Gastrocnemius medialis (tissue), 4 donors: Measurements from ENCODE around the gene CLEC11A. TPM values are rescaled to one million over a fixed set of nuclear protein-coding genes. Genes with fewer than 3 reads are reported as not detected.

Source experiments
- ATAC-seq, 2 donors: fragments of 150-250 bp; one replicate each; pipeline ENCODE4 v1.9.1; 2016
- DNase-seq, 2 donors: peaks; one replicate each; pipeline ENCODE4 v3.0.0-alpha.2; 2019
- H3K27ac ChIP-seq, 4 donors: fragments of 200-600 bp; sonication (generic); 1 replicate in 1 of 4; 2 replicates in 3 of 4; pipeline ENCODE4 v1.5.1; 2016 to 2018; ENCODE audit warnings: mild to moderate bottlenecking in 2 of 4, moderate library complexity in 1 of 4
- H3K27me3 ChIP-seq, 3 donors: fragments of 200-600 bp; sonication (generic) in 2 of 3; 1 replicate in 1 of 3; 2 replicates in 2 of 3; pipeline versions ENCODE4 v1.5.1 to v1.6.0; 2016 to 2019; ENCODE audit warnings: mild to moderate bottlenecking in 1 of 3, moderate library complexity in 1 of 3
- H3K36me3 ChIP-seq, 2 donors: fragments of 200-600 bp; sonication (generic) in 1 of 2; one replicate each; pipeline ENCODE4 v1.5.1; 2017 to 2018
- H3K4me1 ChIP-seq, 2 donors: fragments of 200-600 bp; sonication (generic) in 1 of 2; one replicate each; pipeline ENCODE4 v1.5.1; 2016 to 2017; ENCODE audit warnings: mild to moderate bottlenecking in 2 of 2
- H3K4me3 ChIP-seq, 4 donors: fragments of 200-600 bp; sonication (generic) in 3 of 4; 1 replicate in 1 of 4; 2 replicates in 3 of 4; pipeline ENCODE4 v1.5.1; 2016 to 2019; ENCODE audit warnings: mild to moderate bottlenecking in 2 of 4
- H3K9me3 ChIP-seq, 3 donors: fragments of 200-600 bp; sonication (generic) in 2 of 3; 1 replicate in 1 of 3; 2 replicates in 2 of 3; pipeline ENCODE4 v1.5.1; 2016 to 2019
- CTCF ChIP-seq, 5 experiments: fragments of 450-650 bp in 3 of 5; fragments of 200-600 bp in 2 of 5; sonication (generic) in 2 of 5; IDR thresholded peaks in 4 of 5; conservative IDR thresholded peaks in 1 of 5; 1 replicate in 4 of 5; 2 replicates in 1 of 5; pipeline ENCODE4 v1.5.1; 2016 to 2019; ENCODE audit warnings: antibody characterized with exemption in 5 of 5, mild to moderate bottlenecking in 3 of 5, moderate library complexity in 3 of 5
- POLR2A ChIP-seq, 2 donors: fragments of 450-650 bp; IDR thresholded peaks; one replicate each; pipeline ENCODE4 v1.6.1; 2017; ENCODE audit warnings: antibody characterized with exemption in 2 of 2, mild to moderate bottlenecking in 2 of 2, moderate library complexity in 2 of 2
- in situ Hi-C, 4 donors: fragments of 200-750 bp; cut with MboI; loops; one replicate each; pipeline versions ENCODE4 v1.15.0 to v1.8.0; 2017; ENCODE audit warnings: low sequenced_read_pairs in 4 of 4
- intact Hi-C: fragments of 100-400 bp; cut with DNase I; formaldehyde crosslinking; loops from one replicate; pipeline ENCODE4 v1.15.1; 2023; ENCODE audit warnings: low total_unique reads
- total RNA-seq, 4 donors: library from RNA; depleted of rRNA; stranded (reverse); fragments of >200 nt; gene quantifications; one replicate each; pipeline versions ENCODE4 v1.1.0 to v1.2.3, GENCODE V29; 2016

Gene CLEC11A
- total RNA-seq, 4 donors from 2014 or later, result 2.1 to 5.0 (median 2.7) TPM

DNA sequence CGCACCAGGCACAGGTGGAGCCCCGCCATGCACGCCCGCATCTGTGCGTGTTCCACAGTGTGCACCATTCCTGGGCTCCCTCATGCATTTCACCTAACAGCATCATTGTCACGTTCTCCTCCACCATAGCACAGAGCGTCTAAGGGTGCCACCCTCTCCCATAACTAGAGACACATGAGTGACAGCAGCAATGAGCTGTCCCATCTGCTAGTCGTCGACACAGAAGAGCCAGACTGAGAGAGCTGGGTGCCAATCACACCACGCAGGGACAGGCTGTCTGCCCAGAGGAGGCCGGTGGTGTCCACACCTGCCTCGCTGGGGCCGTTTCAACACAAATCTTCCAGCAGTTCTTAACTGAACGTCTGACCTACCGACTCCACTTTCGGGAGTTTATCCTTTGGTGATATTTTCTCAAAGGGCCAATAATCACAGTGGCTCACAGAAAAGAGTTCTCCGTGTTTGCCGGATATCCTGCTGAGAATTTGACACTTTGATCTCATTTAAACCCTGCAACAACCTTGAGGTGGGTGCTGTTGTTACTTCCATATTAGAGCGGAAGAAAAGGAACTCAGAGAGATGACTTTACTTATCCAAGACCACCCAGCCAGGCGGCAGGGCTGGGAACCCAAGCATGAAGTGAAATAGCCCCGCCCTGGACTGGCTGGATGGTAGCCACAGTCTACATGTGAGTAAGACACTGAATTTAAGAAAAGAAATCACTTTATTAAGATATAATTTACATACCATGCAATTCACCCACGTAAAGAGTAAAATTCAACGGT, 16.2 kb downstream of the CLEC11A start:
- H3K4me1 ChIP-seq, result no peaks in the 10 kb centered on the region
- ATAC-seq (no peak), DNase-seq (no peak)
- no peak overlapping the region for H3K4me3 ChIP-seq
- no peak for TF ChIP-seq CTCF (IDR thresholded peaks at IDR 0.05 in 4 of 5, conservative IDR thresholded peaks at IDR 0.05 in 1 of 5)
- intact Hi-C loops, result no loop called here
- H3K36me3 ChIP-seq, result no peaks in the 10 kb centered on the region
- no peak overlapping the region for H3K27ac ChIP-seq
- in situ Hi-C loops, result no loop called here
- H3K9me3 ChIP-seq, result no peaks in the 10 kb centered on the region
- H3K27me3 ChIP-seq, result peaks cover 5 to 10% (median 5%) of the 10 kb centered on the region in 3 donors

- ATAC-seq (no peak), DNase-seq (no peak)
- no peaks in the 10 kb centered on the region for H3K36me3 ChIP-seq
- H3K4me1 ChIP-seq, result no peaks in the 10 kb centered on the region
- H3K27me3 ChIP-seq, result peaks cover 5 to 10% (median 5%) of the 10 kb centered on the region in 3 donors
- H3K4me3 ChIP-seq, result no peak overlapping the region
- intact Hi-C loops, result no loop called here
- H3K27ac ChIP-seq, result no peak overlapping the region
- no peaks in the 10 kb centered on the region for H3K9me3 ChIP-seq
- in situ Hi-C loops, result no loop called here
- TF ChIP-seq CTCF (IDR thresholded peaks at IDR 0.05 in 4 of 5, conservative IDR thresholded peaks at IDR 0.05 in 1 of 5) (no peak), POLR2A (IDR thresholded peaks at IDR 0.05) (no peak)
These were observed 16.8 kb downstream of the CLEC11A start for GRCh38 chr19:50739914-50740426.

GRCh38 chr19:50741179-50741933, 18.2 kb downstream of the CLEC11A start:
- Histone ChIP-seq H3K27ac (no peak overlapping the region), H3K9me3 (no peaks in the 10 kb centered on the region), H3K36me3 (no peaks in the 10 kb centered on the region), H3K4me3 (no peak overlapping the region), H3K4me1 (no peaks in the 10 kb centered on the region), H3K27me3 (peaks cover 5 to 7% (median 5%) of the 10 kb centered on the region in 3 donors)
- DNase-seq (no peak), ATAC-seq (no peak)
- intact Hi-C loops, result no loop called here
- in situ Hi-C loops, result no loop called here
- TF ChIP-seq CTCF (IDR thresholded peaks at IDR 0.05 in 4 of 5, conservative IDR thresholded peaks at IDR 0.05 in 1 of 5) (no peak), POLR2A (IDR thresholded peaks at IDR 0.05) (no peak)

- Histone ChIP-seq H3K9me3 (no peaks in the 10 kb centered on the region), H3K4me1 (no peaks in the 10 kb centered on the region), H3K36me3 (no peaks in the 10 kb centered on the region), H3K27ac (no peak overlapping the region), H3K27me3 (peaks cover 0 to 5% (median 5%) of the 10 kb centered on the region in 3 donors), H3K4me3 (no peak overlapping the region)
- in situ Hi-C loops (no loop called here), intact Hi-C loops (no loop called here)
- ATAC-seq (no peak), DNase-seq (no peak)
- TF ChIP-seq POLR2A (IDR thresholded peaks at IDR 0.05), result no peak
- TF ChIP-seq CTCF (IDR thresholded peaks at IDR 0.05 in 4 of 5, conservative IDR thresholded peaks at IDR 0.05 in 1 of 5), result no peak
These were observed 20.4 kb downstream of the CLEC11A start for GRCh38 chr19:50743537-50743936.
